ENCODE measurements around the gene TRPC4AP.

DNA sequence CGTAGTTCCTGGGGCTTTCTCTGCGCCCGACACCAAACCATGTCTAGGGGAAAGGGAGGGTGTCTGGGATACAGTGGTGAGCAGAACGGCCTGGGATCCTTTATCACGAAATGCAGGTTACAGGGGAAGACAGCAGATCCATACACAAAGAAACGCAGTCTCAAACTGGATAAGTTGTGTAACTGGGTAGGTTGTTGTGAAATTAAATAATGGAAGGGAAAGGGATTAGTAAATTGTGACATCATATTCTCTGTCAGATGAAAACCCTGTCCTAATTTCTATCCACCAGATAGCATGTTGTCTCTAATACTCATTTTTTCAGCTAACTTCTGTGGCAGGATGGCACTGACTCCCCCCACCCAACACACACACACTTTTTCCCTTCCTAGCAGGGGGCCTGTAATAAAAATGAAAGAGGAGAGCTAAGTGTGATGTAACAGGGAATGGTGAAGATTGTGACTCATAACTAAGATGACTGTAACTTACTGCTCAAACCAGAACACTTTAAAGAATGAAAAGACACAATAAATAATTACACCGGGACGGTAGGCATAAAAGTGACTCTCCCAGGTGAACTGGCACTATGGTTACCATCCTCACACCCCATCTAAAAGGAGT, 769 bp upstream of the TRPC4AP start:
- TF ChIP-seq POLR2AphosphoS5 (IDR thresholded peaks at IDR 0.05; ENCODE audit: low read depth, low read length) (no peak), SIN3A (IDR thresholded peaks at IDR 0.05; ENCODE audit: borderline replicate concordance, insufficient read depth, low read length) (no peak)

Data from PFSK-1 (cell line).